ENCODE measurements around the gene NECAB3. TPM values are rescaled to one million over a fixed set of nuclear protein-coding genes. Genes with fewer than 3 reads are reported as not detected.
"Not testable (repeated sequence)": the region's sequence is repeated elsewhere in the genome, so short reads cannot be mapped to it uniquely, and the experiment has no call there.

The NECAB3 gene
- total RNA-seq, 4 donors from 2014 or later: 19.1 to 29.8 (median 26.8) TPM

GRCh38 chr20:33703498-33704137 lies 29.4 kb upstream of the NECAB3 start:
- no peak for TF ChIP-seq CTCF (IDR thresholded peaks at IDR 0.05)
- DNase-seq (ENCODE audit: low spot score) (no peak), ATAC-seq (ENCODE audit: low FRiP score) (no peak)

- no peak for DNase-seq (ENCODE audit: low spot score)
- no peak for ATAC-seq (ENCODE audit: low FRiP score)
- no peak for TF ChIP-seq CTCF (IDR thresholded peaks at IDR 0.05)
Observed at GRCh38 chr20:33702861-33703260, 28.6 kb upstream of the NECAB3 start.

- no peak for TF ChIP-seq CTCF (IDR thresholded peaks at IDR 0.05)
- no peak for DNase-seq (ENCODE audit: low spot score)
- ATAC-seq (ENCODE audit: low FRiP score): no peak
Observed at GRCh38 chr20:33701629-33702450, 27.6 kb upstream of the NECAB3 start.

DNA sequence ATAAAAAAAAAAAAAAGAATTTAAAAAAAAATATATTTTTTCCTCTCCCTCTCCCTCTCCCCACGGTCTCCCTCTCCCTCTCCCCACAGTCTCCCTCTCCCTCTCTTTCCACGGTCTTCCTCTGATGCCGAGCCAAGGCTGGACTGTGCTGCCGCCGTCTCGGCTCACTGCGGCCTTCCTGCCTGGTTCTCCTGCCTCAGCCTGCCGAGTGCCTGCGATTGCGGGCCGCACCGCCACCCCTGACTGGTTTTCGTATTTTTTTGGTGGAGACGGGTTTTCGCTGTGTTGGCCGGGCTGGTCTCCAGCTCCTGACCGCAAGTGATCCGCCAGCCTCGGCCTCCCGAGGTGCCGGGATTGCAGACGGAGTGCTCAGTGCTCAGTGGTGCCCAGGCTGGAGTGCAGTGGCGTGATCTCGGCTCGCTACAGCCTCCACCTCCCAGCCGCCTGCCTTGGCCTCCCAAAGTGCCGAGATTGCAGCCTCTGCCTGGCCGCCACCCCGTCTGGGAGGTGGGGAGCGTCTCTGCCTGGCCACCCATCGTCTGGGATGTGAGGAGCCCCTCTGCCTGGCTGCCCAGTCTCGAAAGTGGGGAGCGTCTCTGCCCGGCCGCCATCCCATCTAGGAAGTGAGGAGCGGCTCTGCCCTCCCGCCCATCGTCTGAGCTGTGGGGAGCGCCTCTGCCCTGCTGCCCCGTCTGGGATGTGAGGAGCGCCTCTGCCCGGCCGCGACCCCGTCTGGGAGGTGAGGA lies 26.6 kb upstream of the NECAB3 start:
- DNase-seq (ENCODE audit: low spot score); ATAC-seq (ENCODE audit: low FRiP score): not testable (repeated sequence)

- not testable (repeated sequence) for DNase-seq (ENCODE audit: low spot score); ATAC-seq (ENCODE audit: low FRiP score)
Observed at GRCh38 chr20:33698966-33699365, 24.7 kb upstream of the NECAB3 start.

GRCh38 chr20:33697129-33697528 lies 22.9 kb upstream of the NECAB3 start:
- ATAC-seq (ENCODE audit: low FRiP score) (peak; percentile 9), DNase-seq (ENCODE audit: low spot score) (no peak)
- no peak for TF ChIP-seq CTCF (IDR thresholded peaks at IDR 0.05)

- ATAC-seq (ENCODE audit: low FRiP score) (no peak), DNase-seq (ENCODE audit: low spot score) (no peak)
- TF ChIP-seq CTCF (IDR thresholded peaks at IDR 0.05): no peak
Observed at GRCh38 chr20:33696448-33696847, 22.2 kb upstream of the NECAB3 start.
